HepG2 (cell line): ENCODE measurements around the gene SRSF1. TPM values are rescaled to one million over a fixed set of nuclear protein-coding genes. Genes with fewer than 3 reads are reported as not detected.

ENCODE experiments used
- CBX5 ChIP-seq: sonication (generic); formaldehyde crosslinking; IDR thresholded peaks from 2 replicates; pipeline ENCODE4 v1.4.0; 2020; ENCODE audit warnings: missing genetic modification reagents, borderline replicate concordance
- CCAR2 ChIP-seq: fragments of 200-400 bp; formaldehyde crosslinking; optimal IDR thresholded peaks from 2 replicates; pipeline ENCODE3; 2018; ENCODE audit warnings: low read depth, mild to moderate bottlenecking, low read length, moderate library complexity
- DMTF1 ChIP-seq: sonication (generic); formaldehyde crosslinking; IDR thresholded peaks from 2 replicates; pipeline ENCODE4 v1.4.0; 2020; ENCODE audit warnings: mild to moderate bottlenecking, missing genetic modification reagents
- FOXC1 ChIP-seq: sonication (generic); formaldehyde crosslinking; IDR thresholded peaks from 2 replicates; pipeline ENCODE4 v1.8.0; 2022; ENCODE audit warnings: mild to moderate bottlenecking, missing genetic modification reagents, borderline replicate concordance
- IKZF5 ChIP-seq: IDR thresholded peaks from 2 replicates; pipeline ENCODE4 v1.6.1; 2018; ENCODE audit warnings: missing genetic modification reagents, mild to moderate bottlenecking, missing compliant biosample characterization
- IRF9 ChIP-seq: sonication (generic); formaldehyde crosslinking; IDR thresholded peaks from 2 replicates; pipeline ENCODE4 v1.8.0; 2022; ENCODE audit warnings: missing genetic modification reagents, mild to moderate bottlenecking, borderline replicate concordance
- STAT6 ChIP-seq: sonication (generic); formaldehyde crosslinking; IDR thresholded peaks from 2 replicates; pipeline ENCODE4 v1.4.0; 2020; ENCODE audit warnings: missing genetic modification reagents, mild to moderate bottlenecking, borderline replicate concordance
- ZNF263 ChIP-seq: sonication (generic); formaldehyde crosslinking; IDR thresholded peaks from 2 replicates; pipeline ENCODE4 v1.4.0; 2020; ENCODE audit warnings: missing genetic modification reagents
- ZNF318 ChIP-seq: sonication (generic); formaldehyde crosslinking; IDR thresholded peaks from 2 replicates; pipeline ENCODE4 v1.4.0; 2020; ENCODE audit warnings: mild to moderate bottlenecking, missing genetic modification reagents
- ZNF790 ChIP-seq: sonication (generic); formaldehyde crosslinking; IDR thresholded peaks from 2 replicates; pipeline ENCODE4 v1.8.0; 2022; ENCODE audit warnings: missing genetic modification reagents, mild to moderate bottlenecking, borderline replicate concordance
- ZSCAN12 ChIP-seq: sonication (generic); formaldehyde crosslinking; IDR thresholded peaks from 2 replicates; pipeline ENCODE4 v1.9.0; 2021; ENCODE audit warnings: mild to moderate bottlenecking, missing genetic modification reagents
- polyA plus RNA-seq, 8 experiments: library from polyadenylated mRNA; depleted of rRNA in 3 of 8; stranded (reverse) in 7 of 8; unstranded in 1 of 8; fragments of >200 nt; fragmentation: Illumina TruSeq in 4 of 8; extraction: Trizol in 4 of 8; gene quantifications; 2 replicates each; pipeline versions ENCODE4 v1.2.1 to v1.2.3, GENCODE V29; 2011 to 2016; ENCODE audit warnings: low read depth in 4 of 8, missing spikeins in 1 of 8, mixed read lengths in 1 of 8; ENCODE audit not compliant: insufficient read depth in 1 of 8
- total RNA-seq, 5 experiments: library from RNA; depleted of rRNA; stranded (reverse); fragments of >200 nt; fragmentation: Illumina TruSeq; extraction: Trizol; gene quantifications; 2 replicates each; pipeline ENCODE4 v1.2.3, GENCODE V29; 2016; ENCODE audit warnings: low read depth in 1 of 5

Gene SRSF1
- total and polyA plus RNA-seq, 2 of the 13 experiments (the other 11 are each of a cell fraction or from before 2014, with no cell fraction given): 142 to 445 TPM

GRCh38 chr17:57995076-57995956 lies 11.7 kb downstream of the SRSF1 start (continued):
- no peak for TF ChIP-seq ZNF318
- peak; percentile 39; the same call in 1 of the 2 replicates for TF ChIP-seq FOXC1 (CRISPR knock-in tag)
- TF ChIP-seq DMTF1: no peak
- TF ChIP-seq STAT6 (CRISPR knock-in tag): no peak
- no peak for TF ChIP-seq CCAR2
- no peak for TF ChIP-seq ZNF790 (CRISPR knock-in tag)
- no peak for TF ChIP-seq ZSCAN12 (CRISPR knock-in tag)
- TF ChIP-seq IRF9 (CRISPR knock-in tag): no peak
- TF ChIP-seq IKZF5 (CRISPR knock-in tag): peak; percentile 54; the same call in 1 of the 2 replicates
- no peak; the same call in 1 of the 2 replicates for TF ChIP-seq CBX5 (CRISPR knock-in tag)
- no peak for TF ChIP-seq ZNF263 (CRISPR knock-in tag)
